ENCODE measurements around the gene REG4.

- TF ChIP-seq BHLHE40 (IDR thresholded peaks at IDR 0.05; ENCODE audit: low read depth, low read length) (no peak), TP53 (CRISPR knock-in tag; IDR thresholded peaks at IDR 0.05) (no peak), POLR2A (IDR thresholded peaks at IDR 0.05; ENCODE audit: low read length) (no peak), MAFK (IDR thresholded peaks at IDR 0.05; ENCODE audit: partially characterized antibody) (no peak), EP300 (IDR thresholded peaks at IDR 0.05) (no peak), SMC3 (IDR thresholded peaks at IDR 0.05) (no peak), RAD21 (conservative IDR thresholded peaks at IDR 0.05 in 1 of 2, IDR thresholded peaks at IDR 0.05 in 1 of 2) (no peak), CEBPB (IDR thresholded peaks at IDR 0.05) (no peak), ELK1 (IDR thresholded peaks at IDR 0.05; ENCODE audit: low read depth, low read length) (no peak), JUN (IDR thresholded peaks at IDR 0.05) (no peak), EHMT2 (IDR thresholded peaks at IDR 0.05; ENCODE audit: low read depth) (no peak), NFE2L2 (conservative IDR thresholded peaks at IDR 0.05; ENCODE audit: low read length) (no peak)
- TF ChIP-seq, protein P1, sequence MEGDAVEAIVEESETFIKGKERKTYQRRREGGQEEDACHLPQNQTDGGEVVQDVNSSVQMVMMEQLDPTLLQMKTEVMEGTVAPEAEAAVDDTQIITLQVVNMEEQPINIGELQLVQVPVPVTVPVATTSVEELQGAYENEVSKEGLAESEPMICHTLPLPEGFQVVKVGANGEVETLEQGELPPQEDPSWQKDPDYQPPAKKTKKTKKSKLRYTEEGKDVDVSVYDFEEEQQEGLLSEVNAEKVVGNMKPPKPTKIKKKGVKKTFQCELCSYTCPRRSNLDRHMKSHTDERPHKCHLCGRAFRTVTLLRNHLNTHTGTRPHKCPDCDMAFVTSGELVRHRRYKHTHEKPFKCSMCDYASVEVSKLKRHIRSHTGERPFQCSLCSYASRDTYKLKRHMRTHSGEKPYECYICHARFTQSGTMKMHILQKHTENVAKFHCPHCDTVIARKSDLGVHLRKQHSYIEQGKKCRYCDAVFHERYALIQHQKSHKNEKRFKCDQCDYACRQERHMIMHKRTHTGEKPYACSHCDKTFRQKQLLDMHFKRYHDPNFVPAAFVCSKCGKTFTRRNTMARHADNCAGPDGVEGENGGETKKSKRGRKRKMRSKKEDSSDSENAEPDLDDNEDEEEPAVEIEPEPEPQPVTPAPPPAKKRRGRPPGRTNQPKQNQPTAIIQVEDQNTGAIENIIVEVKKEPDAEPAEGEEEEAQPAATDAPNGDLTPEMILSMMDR (IDR thresholded peaks at IDR 0.05): no peak
- TF ChIP-seq, protein P2, sequence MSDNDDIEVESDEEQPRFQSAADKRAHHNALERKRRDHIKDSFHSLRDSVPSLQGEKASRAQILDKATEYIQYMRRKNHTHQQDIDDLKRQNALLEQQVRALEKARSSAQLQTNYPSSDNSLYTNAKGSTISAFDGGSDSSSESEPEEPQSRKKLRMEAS (IDR thresholded peaks at IDR 0.05): no peak
Measured at GRCh38 chr1:119772298-119772697, 39.0 kb downstream of the REG4 start.
